A673 (cell line): ENCODE measurements around the gene DNM1. TPM values are rescaled to one million over a fixed set of nuclear protein-coding genes. Genes with fewer than 3 reads are reported as not detected.

Experiments used
- BruUV-seq: library from RNA; stranded (reverse); fragments of 400-500 nt; replicated peaks from 2 replicates; lab custom pipeline; 2021; lab: Mats Ljungman, UMichigan
- CTCF ChIA-PET: fragments of 300-600 bp; sonication (Branson Sonifier 250); formaldehyde crosslinking; loops from one replicate; lab custom pipeline; 2022; ENCODE audit warnings: antibody characterized with exemption; lab: Charles Lee
- POLR2A ChIA-PET: fragments of 300-600 bp; sonication (Branson Sonifier 250); formaldehyde crosslinking; loops from one replicate; lab custom pipeline; 2022; ENCODE audit warnings: antibody characterized with exemption; ENCODE audit not compliant: low non-redundant PET; lab: Charles Lee
- DNase-seq: peaks from one replicate; pipeline ENCODE4 v3.0.0-alpha.2; 2015; ENCODE audit warnings: low spot score
- H3K27ac ChIP-seq: fragments of 200-600 bp; sonication (generic); 2 replicates; pipeline ENCODE4 v1.5.1; 2016; ENCODE audit warnings: mixed run types, low read depth, mild to moderate bottlenecking, mixed read lengths, antibody characterized with exemption, low read length; ENCODE audit not compliant: poor library complexity, severe bottlenecking
- H3K27me3 ChIP-seq: fragments of 200-600 bp; sonication (generic); replicated peaks from 2 replicates; pipeline ENCODE4 v1.6.1; 2017; ENCODE audit warnings: mixed run types, low read depth, mild to moderate bottlenecking, mixed read lengths, antibody characterized with exemption, low read length; ENCODE audit not compliant: insufficient read depth, poor library complexity
- H3K36me3 ChIP-seq: fragments of 200-600 bp; sonication (generic); 2 replicates; pipeline ENCODE4 v1.6.1; 2016; ENCODE audit warnings: mixed run types, mild to moderate bottlenecking, mixed read lengths, antibody characterized with exemption, low read length; ENCODE audit not compliant: insufficient read depth, poor library complexity, severe bottlenecking
- H3K4me1 ChIP-seq: fragments of 200-600 bp; sonication (generic); 2 replicates; pipeline ENCODE4 v1.6.1; 2017; ENCODE audit warnings: mixed run types, mild to moderate bottlenecking, mixed read lengths, antibody characterized with exemption, low read length; ENCODE audit not compliant: insufficient read depth, poor library complexity, severe bottlenecking
- H3K4me3 ChIP-seq: fragments of 200-600 bp; sonication (generic); 2 replicates; pipeline ENCODE4 v1.5.1; 2016; ENCODE audit warnings: low read depth, mixed run types, mild to moderate bottlenecking, mixed read lengths, low read length; ENCODE audit not compliant: poor library complexity, severe bottlenecking
- H3K9me3 ChIP-seq: fragments of 200-600 bp; sonication (generic); 2 replicates; pipeline ENCODE4 v1.6.1; 2016; ENCODE audit warnings: mixed run types, low read depth, mild to moderate bottlenecking, mixed read lengths, antibody characterized with exemption, low read length; ENCODE audit not compliant: poor library complexity, severe bottlenecking
- CTCF ChIP-seq: fragments of 300-800, 200-600 bp; sonication (generic); conservative IDR thresholded peaks from 2 replicates; pipeline ENCODE4 v1.5.1; 2017; ENCODE audit warnings: low read depth, mild to moderate bottlenecking, antibody characterized with exemption, low read length, moderate library complexity, mixed read lengths
- EZH2 ChIP-seq: fragments of 200-600 bp; sonication (generic); IDR thresholded peaks from 2 replicates; pipeline ENCODE4 v1.6.1; 2017; ENCODE audit warnings: borderline replicate concordance, low read depth, mild to moderate bottlenecking, mixed read lengths, antibody characterized with exemption, low read length; ENCODE audit not compliant: poor library complexity, severe bottlenecking
- intact Hi-C: fragments of 100-400 bp; cut with micrococcal nuclease; formaldehyde crosslinking; loops from one replicate; pipeline ENCODE4 v1.10.0; 2022; ENCODE audit not compliant: unreplicated experiment
- total RNA-seq: library from RNA; stranded (reverse); gene quantifications from 2 replicates; pipeline ENCODE4 v1.2.3, GENCODE V29; 2021

The DNM1 gene
- total RNA-seq, 1 experiment from 2014 or later = 7.6 TPM

DNA sequence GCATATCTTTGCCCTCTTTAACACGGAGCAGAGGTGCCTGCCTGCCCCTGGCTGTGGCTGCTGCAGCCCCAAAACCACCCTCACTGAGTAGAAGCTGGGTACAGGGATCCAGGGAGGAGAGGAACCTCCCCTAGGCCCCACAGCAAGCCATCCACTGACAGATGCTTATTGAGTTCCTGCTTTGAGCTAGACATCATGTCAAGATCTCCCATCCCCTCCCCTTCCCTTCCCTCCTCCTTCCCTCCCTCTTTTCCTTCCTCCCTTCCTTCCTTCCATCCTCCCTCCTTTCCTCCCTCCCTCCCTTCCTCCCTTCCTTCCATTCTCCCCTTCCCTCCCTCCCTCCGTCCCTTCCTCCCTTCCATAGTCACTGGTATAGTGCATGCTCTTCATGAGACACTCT lies 43.3 kb downstream of the DNM1 start:
- intact Hi-C loops = no loop called here
- H3K27ac ChIP-seq = no peak overlapping the region
- no peak for DNase-seq
- ChIA-PET POLR2A (no interaction called here), CTCF (interaction anchor here (0.7 to 0.8 kb wide), 2 partner anchors 174 kb away, joined by 3 to 4 read pairs; partner anchors contain the start of gene CERCAM)
- BruUV-seq = no TSS peak
- H3K4me3 ChIP-seq = no peak overlapping the region
- TF ChIP-seq EZH2 = no peak
- peaks cover 11% of the 10 kb centered on the region for H3K4me1 ChIP-seq
- no peaks in the 10 kb centered on the region for H3K27me3 ChIP-seq
- no peaks in the 10 kb centered on the region for H3K9me3 ChIP-seq
- no peaks in the 10 kb centered on the region for H3K36me3 ChIP-seq

DNA sequence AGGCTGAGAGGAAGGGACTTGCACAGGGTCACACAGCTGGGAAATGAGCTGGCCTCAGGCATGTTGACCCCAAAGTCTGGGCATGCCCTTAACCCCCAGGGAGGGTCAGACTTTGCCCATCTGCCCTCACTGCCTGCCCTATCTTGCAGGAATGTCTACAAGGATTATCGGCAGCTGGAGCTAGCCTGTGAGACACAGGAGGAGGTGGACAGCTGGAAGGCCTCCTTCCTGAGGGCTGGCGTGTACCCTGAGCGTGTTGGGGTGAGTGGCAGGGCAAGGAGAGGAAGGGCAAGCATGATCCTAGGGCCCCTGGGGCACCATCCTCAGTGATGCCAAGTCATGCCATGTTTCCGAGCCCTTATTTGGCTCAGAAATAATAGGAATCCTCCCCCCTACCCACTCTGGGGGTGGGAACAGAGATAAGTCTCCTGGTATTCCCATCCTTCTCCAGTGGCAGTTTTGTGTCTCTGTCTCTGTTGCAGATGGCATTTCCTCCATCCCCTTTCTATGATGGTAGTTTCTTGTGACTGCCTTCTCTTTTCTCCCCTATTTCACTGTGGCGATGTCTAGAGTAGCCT lies 44.1 kb downstream of the DNM1 start:
- Histone ChIP-seq H3K27ac (no peak overlapping the region), H3K36me3 (no peaks in the 10 kb centered on the region), H3K4me3 (no peak overlapping the region), H3K27me3 (no peaks in the 10 kb centered on the region), H3K9me3 (no peaks in the 10 kb centered on the region), H3K4me1 (peaks cover 13% of the 10 kb centered on the region)
- intact Hi-C loops = no loop called here
- no TSS peak for BruUV-seq
- ChIA-PET CTCF (interaction anchor here (0.7 kb wide), 1 partner anchor 174 kb away, joined by 3 read pairs; the partner anchor contains the start of gene CERCAM), POLR2A (no interaction called here)
- no peak for DNase-seq
- no peak for TF ChIP-seq CTCF
- no peak for TF ChIP-seq EZH2

DNA sequence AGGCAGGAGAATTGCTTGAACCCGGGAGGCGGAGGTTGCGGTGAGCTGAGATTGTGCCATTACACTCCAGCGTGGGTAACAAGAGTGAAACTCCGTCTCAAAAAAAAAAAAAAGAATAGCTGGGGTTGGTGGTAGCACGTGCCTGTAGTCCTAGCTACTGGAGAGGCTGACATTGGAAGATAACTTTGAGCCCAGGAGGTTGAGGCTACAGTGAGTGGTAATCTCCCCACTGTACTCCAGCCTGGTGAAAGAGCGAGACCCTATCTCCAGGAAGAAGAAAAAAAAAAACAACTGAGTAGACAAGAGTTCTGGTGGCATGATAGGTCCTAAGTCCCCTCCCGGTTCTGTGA lies 46.4 kb downstream of the DNM1 start:
- no peak for DNase-seq
- CTCF ChIA-PET = interaction anchor here (0.7 kb wide), 1 partner anchor 862 kb away, joined by 4 read pairs; no protein-coding TSS in a partner anchor
- no peaks in the 10 kb centered on the region for H3K36me3 ChIP-seq
- intact Hi-C loops = no loop called here
- peaks cover 13% of the 10 kb centered on the region for H3K4me1 ChIP-seq
- POLR2A ChIA-PET = no interaction called here
- no TSS peak for BruUV-seq
- H3K27ac ChIP-seq = no peak overlapping the region
- TF ChIP-seq CTCF (no peak), EZH2 (no peak)
- no peaks in the 10 kb centered on the region for H3K9me3 ChIP-seq
- H3K27me3 ChIP-seq = no peaks in the 10 kb centered on the region
- no peak overlapping the region for H3K4me3 ChIP-seq
